Activated CD4-positive, alpha-beta T cell treated with anti-CD3 and anti-CD28 coated beads, Interleukin-2, amount 10 ng/mL, durations not matched to agents 7 days and 5 days (primary cell): ENCODE measurements around the gene MUSTN1. TPM values are rescaled to one million over a fixed set of nuclear protein-coding genes. Genes with fewer than 3 reads are reported as not detected.

Experiments
- CTCF ChIA-PET: fragments of 350-600 bp; sonication (Branson Sonifier 250); formaldehyde crosslinking; loops from one replicate; lab custom pipeline; 2021; ENCODE audit warnings: antibody characterized with exemption; lab: Charles Lee
- POLR2A ChIA-PET: fragments of 350-600 bp; sonication (Branson Sonifier 250); formaldehyde crosslinking; loops from one replicate; lab custom pipeline; 2021; ENCODE audit warnings: antibody characterized with exemption; lab: Charles Lee
- DNase-seq: peaks from one replicate; pipeline ENCODE4 v3.0.0-alpha.2; 2020
- H3K27ac Mint-ChIP-seq: one replicate; pipeline ENCODE4 v1.8.0; 2021; ENCODE audit warnings: mild to moderate bottlenecking, moderate library complexity, mixed read lengths
- H3K27me3 Mint-ChIP-seq: one replicate; pipeline ENCODE4 v1.8.0; 2021; ENCODE audit warnings: mixed read lengths
- H3K36me3 Mint-ChIP-seq: one replicate; pipeline ENCODE4 v1.8.0; 2021; ENCODE audit warnings: low read depth, mixed read lengths
- H3K4me1 Mint-ChIP-seq: one replicate; pipeline ENCODE4 v1.8.0; 2021; ENCODE audit warnings: mixed read lengths
- H3K4me3 Mint-ChIP-seq: one replicate; pipeline ENCODE4 v1.8.0; 2021; ENCODE audit warnings: mild to moderate bottlenecking, moderate library complexity, mixed read lengths
- H3K9me3 Mint-ChIP-seq: one replicate; pipeline ENCODE4 v1.8.0; 2021; ENCODE audit warnings: mixed read lengths
- total RNA-seq, 2 experiments: library from RNA; stranded (reverse); gene quantifications; one replicate each; pipeline ENCODE4 v1.2.3, GENCODE V29; 2021

MUSTN1 gene
- total RNA-seq, 2 experiments from 2014 or later, result 2.8 TPM; not detected in 1

- no peak for DNase-seq
- Mint-ChIP-seq H3K4me1 (peaks cover 18% of the 10 kb centered on the region), H3K27me3 (no peaks in the 10 kb centered on the region), H3K36me3 (peaks cover 13% of the 10 kb centered on the region), H3K4me3 (no peak overlapping the region), H3K27ac (no peak overlapping the region), H3K9me3 (no peaks in the 10 kb centered on the region)
- POLR2A ChIA-PET, result no interaction called here
- CTCF ChIA-PET, result interaction anchor here (1.0 to 1.5 kb wide), 2 partner anchors 10 to 388 kb away, joined by 3 to 5 read pairs; no protein-coding TSS in a partner anchor
Measured at GRCh38 chr3:52848617-52849016, 13.8 kb upstream of the MUSTN1 start.

- Mint-ChIP-seq H3K4me1 (peaks cover 18% of the 10 kb centered on the region), H3K4me3 (no peak overlapping the region), H3K27me3 (no peaks in the 10 kb centered on the region), H3K36me3 (peaks cover 13% of the 10 kb centered on the region), H3K27ac (peak overlapping the region; percentile 9), H3K9me3 (no peaks in the 10 kb centered on the region)
- ChIA-PET CTCF (no interaction called here), POLR2A (no interaction called here)
- DNase-seq, result no peak
Measured at GRCh38 chr3:52847726-52848125, 12.9 kb upstream of the MUSTN1 start.

- H3K27ac Mint-ChIP-seq, result no peak overlapping the region
- no peak overlapping the region for H3K4me3 Mint-ChIP-seq
- no peaks in the 10 kb centered on the region for H3K9me3 Mint-ChIP-seq
- no peaks in the 10 kb centered on the region for H3K27me3 Mint-ChIP-seq
- peaks cover 18% of the 10 kb centered on the region for H3K4me1 Mint-ChIP-seq
- DNase-seq, result no peak
- POLR2A ChIA-PET, result no interaction called here
- H3K36me3 Mint-ChIP-seq, result peaks cover 14% of the 10 kb centered on the region
- CTCF ChIA-PET, result no interaction called here
Measured at GRCh38 chr3:52847241-52847640, 12.4 kb upstream of the MUSTN1 start.

GRCh38 chr3:52846432-52846965 lies 11.7 kb upstream of the MUSTN1 start:
- CTCF ChIA-PET, result interaction anchor here (1.1 kb wide), 1 partner anchor 10 kb away, joined by 3 read pairs; no protein-coding TSS in a partner anchor
- H3K27ac Mint-ChIP-seq, result no peak overlapping the region

GRCh38 chr3:52845691-52846431 lies 11.0 kb upstream of the MUSTN1 start:
- Mint-ChIP-seq H3K4me3 (no peak overlapping the region), H3K4me1 (peaks cover 18% of the 10 kb centered on the region), H3K27ac (peak overlapping the region; percentile 38), H3K9me3 (no peaks in the 10 kb centered on the region), H3K27me3 (no peaks in the 10 kb centered on the region), H3K36me3 (peaks cover 6% of the 10 kb centered on the region)
- CTCF ChIA-PET, result interaction anchor here (0.6 to 1.2 kb wide), 5 partner anchors 11 to 668 kb away, joined by 3 read pairs; no protein-coding TSS in a partner anchor
- POLR2A ChIA-PET, result no interaction called here
- no peak for DNase-seq

More at GRCh38 chr3:52846432-52846965, 11.7 kb upstream of the MUSTN1 start:
- Mint-ChIP-seq H3K4me3 (no peak overlapping the region), H3K4me1 (peaks cover 18% of the 10 kb centered on the region), H3K36me3 (peaks cover 7% of the 10 kb centered on the region), H3K27me3 (no peaks in the 10 kb centered on the region), H3K9me3 (no peaks in the 10 kb centered on the region)
- no peak for DNase-seq
- POLR2A ChIA-PET, result no interaction called here

GRCh38 chr3:52845157-52845556 lies 10.3 kb upstream of the MUSTN1 start:
- peak overlapping the region; percentile 38 for H3K27ac Mint-ChIP-seq
- no peaks in the 10 kb centered on the region for H3K9me3 Mint-ChIP-seq
- no peak overlapping the region for H3K4me3 Mint-ChIP-seq
- peaks cover 18% of the 10 kb centered on the region for H3K4me1 Mint-ChIP-seq
- H3K27me3 Mint-ChIP-seq, result no peaks in the 10 kb centered on the region
- CTCF ChIA-PET, result interaction anchor here (1.0 to 1.2 kb wide), 4 partner anchors 11 to 668 kb away, joined by 3 read pairs; no protein-coding TSS in a partner anchor
- peaks cover 8% of the 10 kb centered on the region for H3K36me3 Mint-ChIP-seq
- DNase-seq, result no peak
- POLR2A ChIA-PET, result no interaction called here

- Mint-ChIP-seq H3K27me3 (no peaks in the 10 kb centered on the region), H3K4me1 (peaks cover 25% of the 10 kb centered on the region), H3K36me3 (peaks cover 9% of the 10 kb centered on the region), H3K27ac (peak overlapping the region; percentile 21), H3K9me3 (no peaks in the 10 kb centered on the region), H3K4me3 (no peak overlapping the region)
- ChIA-PET CTCF (interaction anchor here (1.2 kb wide), 1 partner anchor 46 kb away, joined by 3 read pairs; no protein-coding TSS in a partner anchor), POLR2A (no interaction called here)
- DNase-seq, result no peak
Measured at GRCh38 chr3:52844290-52844975, 9.6 kb upstream of the MUSTN1 start.

- DNase-seq, result no peak
- Mint-ChIP-seq H3K4me3 (no peak overlapping the region), H3K9me3 (no peaks in the 10 kb centered on the region), H3K4me1 (peaks cover 30% of the 10 kb centered on the region), H3K27ac (no peak overlapping the region), H3K27me3 (no peaks in the 10 kb centered on the region), H3K36me3 (peaks cover 9% of the 10 kb centered on the region)
- ChIA-PET POLR2A (no interaction called here), CTCF (no interaction called here)
Measured at GRCh38 chr3:52843881-52844280, 9.1 kb upstream of the MUSTN1 start.

GRCh38 chr3:52843108-52843865 lies 8.5 kb upstream of the MUSTN1 start:
- H3K9me3 Mint-ChIP-seq, result no peaks in the 10 kb centered on the region
- DNase-seq, result no peak
- H3K27ac Mint-ChIP-seq, result no peak overlapping the region
- H3K4me1 Mint-ChIP-seq, result peaks cover 36% of the 10 kb centered on the region
- CTCF ChIA-PET, result no interaction called here
- POLR2A ChIA-PET, result no interaction called here
- H3K27me3 Mint-ChIP-seq, result no peaks in the 10 kb centered on the region
- H3K4me3 Mint-ChIP-seq, result no peak overlapping the region
- peaks cover 9% of the 10 kb centered on the region for H3K36me3 Mint-ChIP-seq

GRCh38 chr3:52842424-52842823 lies 7.6 kb upstream of the MUSTN1 start:
- no peak overlapping the region for H3K4me3 Mint-ChIP-seq
- CTCF ChIA-PET, result interaction anchor here (0.6 kb wide), 1 partner anchor 164 kb away, joined by 3 read pairs; no protein-coding TSS in a partner anchor
- POLR2A ChIA-PET, result no interaction called here
- no peaks in the 10 kb centered on the region for H3K9me3 Mint-ChIP-seq
- peaks cover 45% of the 10 kb centered on the region for H3K4me1 Mint-ChIP-seq
- no peak for DNase-seq
- peaks cover 14% of the 10 kb centered on the region for H3K36me3 Mint-ChIP-seq
- no peaks in the 10 kb centered on the region for H3K27me3 Mint-ChIP-seq
- no peak overlapping the region for H3K27ac Mint-ChIP-seq

- DNase-seq, result no peak
- ChIA-PET CTCF (interaction anchor here (0.6 to 1.0 kb wide), 2 partner anchors 9 to 164 kb away, joined by 3 read pairs; no protein-coding TSS in a partner anchor), POLR2A (no interaction called here)
- H3K27ac Mint-ChIP-seq, result no peak overlapping the region
- peaks cover 49% of the 10 kb centered on the region for H3K4me1 Mint-ChIP-seq
- no peaks in the 10 kb centered on the region for H3K27me3 Mint-ChIP-seq
- no peaks in the 10 kb centered on the region for H3K9me3 Mint-ChIP-seq
- peaks cover 14% of the 10 kb centered on the region for H3K36me3 Mint-ChIP-seq
- H3K4me3 Mint-ChIP-seq, result no peak overlapping the region
Measured at GRCh38 chr3:52841981-52842340, 7.1 kb upstream of the MUSTN1 start.

- Mint-ChIP-seq H3K27me3 (no peaks in the 10 kb centered on the region), H3K27ac (no peak overlapping the region), H3K4me1 (peaks cover 51% of the 10 kb centered on the region), H3K4me3 (no peak overlapping the region), H3K9me3 (no peaks in the 10 kb centered on the region), H3K36me3 (peaks cover 16% of the 10 kb centered on the region)
- no peak for DNase-seq
- ChIA-PET CTCF (interaction anchor here (1.0 kb wide), 1 partner anchor 9 kb away, joined by 3 read pairs; no protein-coding TSS in a partner anchor), POLR2A (no interaction called here)
Measured at GRCh38 chr3:52841211-52841980, 6.6 kb upstream of the MUSTN1 start.
